ENCODE data around the gene NEURL2.

NEURL2 gene

GRCh38 chr20:45913116-45913515, 22.1 kb upstream of the NEURL2 start:
- Histone ChIP-seq H3K79me1 (ENCODE audit: low read length) (peaks cover 10% of the 10 kb centered on the region), H3K4ac (ENCODE audit: low read depth, low read length) (no peak overlapping the region), H3K36me3 (ENCODE audit: control insufficient read depth in 1 of 2, insufficient read depth in 2 of 2, low read length in 2 of 2) (no peaks in the 10 kb centered on the region), H2BK12ac (ENCODE audit: low read length) (no peak overlapping the region), H3K18ac (ENCODE audit: low read length) (no peak overlapping the region), H3K4me2 (ENCODE audit: low read length) (no peak overlapping the region), H4K91ac (ENCODE audit: low read depth, low read length) (no peak overlapping the region), H2AK5ac (ENCODE audit: low read length) (no peak overlapping the region), H3K27ac (ENCODE audit: low read depth, low read length) (no peak overlapping the region), H2BK5ac (ENCODE audit: low read depth, low read length, poor library complexity) (no peak overlapping the region), H3K9ac (ENCODE audit: low read length) (no peak overlapping the region), H2BK120ac (ENCODE audit: insufficient read depth, low read length, poor library complexity) (no peak overlapping the region), H3K14ac (ENCODE audit: low read length) (no peak overlapping the region), H3K23ac (ENCODE audit: low read length) (no peak overlapping the region), H2AFZ (ENCODE audit: insufficient read depth, low read length, poor library complexity) (no peak overlapping the region), H4K8ac (ENCODE audit: low read depth, low read length) (no peak overlapping the region), H3K4me1 (ENCODE audit: control insufficient read depth in 1 of 2, insufficient read depth in 2 of 2, low read length in 2 of 2) (peaks cover 11% of the 10 kb centered on the region in 2 experiments), H3K4me3 (ENCODE audit: low read depth, low read length) (no peak overlapping the region), H3K27me3 (ENCODE audit: insufficient read depth, low read length) (no peaks in the 10 kb centered on the region), H3K9me3 (ENCODE audit: insufficient read depth, low read depth, low read length) (no peaks in the 10 kb centered on the region), H3K79me2 (ENCODE audit: control insufficient read depth, insufficient read depth, low read length, poor library complexity) (no peaks in the 10 kb centered on the region), H4K12ac (ENCODE audit: low read depth, low read length) (no peak overlapping the region)
- no CpG with 5 or more reads among the region's 5 CpGs for WGBS (ENCODE audit: extremely low coverage, insufficient coverage, insufficient read length)
- DNase-seq, result no peak

- H4K12ac ChIP-seq (ENCODE audit: low read depth, low read length), result peak overlapping the region; percentile 51
Observed at GRCh38 chr20:45912344-45912682, 21.3 kb upstream of the NEURL2 start.

GRCh38 chr20:45911486-45912343, 20.7 kb upstream of the NEURL2 start, which contains the start of gene PLTP:
PLTP (minus strand) TSS chr20:45912155; CDS start chr20:45911452, 703 bp downstream.
- Histone ChIP-seq H3K18ac (ENCODE audit: low read length) (peak within 1 kb of the TSS; percentile 5), H3K79me2 (ENCODE audit: control insufficient read depth, insufficient read depth, low read length, poor library complexity) (no peaks in the 10 kb centered on the region), H4K91ac (ENCODE audit: low read depth, low read length) (peak within 1 kb of the TSS; percentile 31), H3K9me3 (ENCODE audit: insufficient read depth, low read depth, low read length) (no peaks in the 10 kb centered on the region), H3K4me3 (ENCODE audit: low read depth, low read length) (peak within 1 kb of the TSS; percentile 63), H4K12ac (ENCODE audit: low read depth, low read length) (peak within 1 kb of the TSS; percentile 73), H3K79me1 (ENCODE audit: low read length) (peaks cover 10% of the 10 kb centered on the region), H3K9ac (ENCODE audit: low read length) (no peak within 1 kb of the TSS), H4K8ac (ENCODE audit: low read depth, low read length) (peak within 1 kb of the TSS; percentile 79), H3K23ac (ENCODE audit: low read length) (no peak within 1 kb of the TSS), H3K4me2 (ENCODE audit: low read length) (peak within 1 kb of the TSS; percentile 72), H3K27me3 (ENCODE audit: insufficient read depth, low read length) (no peaks in the 10 kb centered on the region), H2BK12ac (ENCODE audit: low read length) (no peak within 1 kb of the TSS), H2BK120ac (ENCODE audit: insufficient read depth, low read length, poor library complexity) (peak within 1 kb of the TSS; percentile 26), H3K4ac (ENCODE audit: low read depth, low read length) (no peak within 1 kb of the TSS), H2BK5ac (ENCODE audit: low read depth, low read length, poor library complexity) (peak within 1 kb of the TSS; percentile 46), H3K14ac (ENCODE audit: low read length) (peak within 1 kb of the TSS; percentile 62), H3K36me3 (ENCODE audit: control insufficient read depth in 1 of 2, insufficient read depth in 2 of 2, low read length in 2 of 2) (peaks cover 0 to 5% of the 10 kb centered on the region in 2 experiments), H3K27ac (ENCODE audit: low read depth, low read length) (peak within 1 kb of the TSS; percentile 22), H3K4me1 (ENCODE audit: control insufficient read depth in 1 of 2, insufficient read depth in 2 of 2, low read length in 2 of 2) (peaks cover 11% of the 10 kb centered on the region in 2 experiments), H2AK5ac (ENCODE audit: low read length) (no peak within 1 kb of the TSS), H2AFZ (ENCODE audit: insufficient read depth, low read length, poor library complexity) (peak within 1 kb of the TSS; percentile 41)
- DNase-seq, result no peak
- no CpG with 5 or more reads among the region's 58 CpGs for WGBS (ENCODE audit: extremely low coverage, insufficient coverage, insufficient read length)

More at GRCh38 chr20:45912344-45912682, 21.3 kb upstream of the NEURL2 start:
- Histone ChIP-seq H3K14ac (ENCODE audit: low read length) (no peak overlapping the region), H3K4me3 (ENCODE audit: low read depth, low read length) (no peak overlapping the region), H2AK5ac (ENCODE audit: low read length) (no peak overlapping the region), H2BK120ac (ENCODE audit: insufficient read depth, low read length, poor library complexity) (peak overlapping the region; percentile 26), H3K27me3 (ENCODE audit: insufficient read depth, low read length) (no peaks in the 10 kb centered on the region), H3K4me1 (ENCODE audit: control insufficient read depth in 1 of 2, insufficient read depth in 2 of 2, low read length in 2 of 2) (peaks cover 11% of the 10 kb centered on the region in 2 experiments), H3K36me3 (ENCODE audit: control insufficient read depth in 1 of 2, insufficient read depth in 2 of 2, low read length in 2 of 2) (peaks cover 0 to 5% of the 10 kb centered on the region in 2 experiments), H4K91ac (ENCODE audit: low read depth, low read length) (peak overlapping the region; percentile 31), H3K4ac (ENCODE audit: low read depth, low read length) (no peak overlapping the region), H3K9me3 (ENCODE audit: insufficient read depth, low read depth, low read length) (no peaks in the 10 kb centered on the region), H2BK12ac (ENCODE audit: low read length) (no peak overlapping the region), H3K9ac (ENCODE audit: low read length) (no peak overlapping the region), H2BK5ac (ENCODE audit: low read depth, low read length, poor library complexity) (peak overlapping the region; percentile 46), H3K79me2 (ENCODE audit: control insufficient read depth, insufficient read depth, low read length, poor library complexity) (no peaks in the 10 kb centered on the region), H3K79me1 (ENCODE audit: low read length) (peaks cover 10% of the 10 kb centered on the region), H2AFZ (ENCODE audit: insufficient read depth, low read length, poor library complexity) (peak overlapping the region; percentile 41), H4K8ac (ENCODE audit: low read depth, low read length) (peak overlapping the region; percentile 62), H3K23ac (ENCODE audit: low read length) (no peak overlapping the region), H3K18ac (ENCODE audit: low read length) (no peak overlapping the region), H3K27ac (ENCODE audit: low read depth, low read length) (no peak overlapping the region), H3K4me2 (ENCODE audit: low read length) (peak overlapping the region; percentile 72)
- WGBS (ENCODE audit: extremely low coverage, insufficient coverage, insufficient read length), result no CpG with 5 or more reads among the region's 4 CpGs
- no peak for DNase-seq

- Histone ChIP-seq H3K27ac (ENCODE audit: low read depth, low read length) (peak overlapping the region; percentile 22), H3K36me3 (ENCODE audit: control insufficient read depth in 1 of 2, insufficient read depth in 2 of 2, low read length in 2 of 2) (peaks cover 2 to 5% of the 10 kb centered on the region in 2 experiments), H2BK5ac (ENCODE audit: low read depth, low read length, poor library complexity) (no peak overlapping the region), H3K23ac (ENCODE audit: low read length) (no peak overlapping the region), H2BK12ac (ENCODE audit: low read length) (no peak overlapping the region), H4K8ac (ENCODE audit: low read depth, low read length) (peak overlapping the region; percentile 40), H3K9ac (ENCODE audit: low read length) (no peak overlapping the region), H3K79me1 (ENCODE audit: low read length) (peaks cover 10% of the 10 kb centered on the region), H3K4me1 (ENCODE audit: control insufficient read depth in 1 of 2, insufficient read depth in 2 of 2, low read length in 2 of 2) (peaks cover 11 to 15% of the 10 kb centered on the region in 2 experiments), H2AFZ (ENCODE audit: insufficient read depth, low read length, poor library complexity) (no peak overlapping the region), H4K91ac (ENCODE audit: low read depth, low read length) (no peak overlapping the region), H3K14ac (ENCODE audit: low read length) (peak overlapping the region; percentile 35), H3K18ac (ENCODE audit: low read length) (no peak overlapping the region), H3K27me3 (ENCODE audit: insufficient read depth, low read length) (no peaks in the 10 kb centered on the region), H3K79me2 (ENCODE audit: control insufficient read depth, insufficient read depth, low read length, poor library complexity) (no peaks in the 10 kb centered on the region), H3K9me3 (ENCODE audit: insufficient read depth, low read depth, low read length) (no peaks in the 10 kb centered on the region), H3K4ac (ENCODE audit: low read depth, low read length) (no peak overlapping the region), H2BK120ac (ENCODE audit: insufficient read depth, low read length, poor library complexity) (no peak overlapping the region), H3K4me3 (ENCODE audit: low read depth, low read length) (peak overlapping the region; percentile 55), H3K4me2 (ENCODE audit: low read length) (peak overlapping the region; percentile 72), H4K12ac (ENCODE audit: low read depth, low read length) (peak overlapping the region; percentile 39), H2AK5ac (ENCODE audit: low read length) (no peak overlapping the region)
- no CpG with 5 or more reads among the region's 43 CpGs for WGBS (ENCODE audit: extremely low coverage, insufficient coverage, insufficient read length)
- peak; percentile 97 to 99 for DNase-seq
Observed at GRCh38 chr20:45910670-45911485, 19.9 kb upstream of the NEURL2 start.

All from trophoblast cell (in vitro differentiated cells and primary cell).